SU-DHL-6 (cell line): Measurements from ENCODE around the gene EPHB4.

Source experiments
- H2AFZ ChIP-seq: fragments of 200-600 bp; sonication (generic); 2 replicates; pipeline ENCODE4 v1.6.1; 2014; ENCODE audit warnings: low read depth, mild to moderate bottlenecking, moderate library complexity, mixed read lengths, antibody characterized with exemption, low read length; ENCODE audit not compliant: severe bottlenecking
- H3F3A ChIP-seq: fragments of 200-600 bp; shearing (Covaris generic); 2 replicates; pipeline ENCODE4 v1.6.0; 2016; ENCODE audit warnings: antibody characterized with exemption, mild to moderate bottlenecking; ENCODE audit not compliant: insufficient read depth
- H3K27ac ChIP-seq: fragments of 200-600 bp; sonication (generic); 2 replicates; pipeline ENCODE4 v1.5.1; 2016; ENCODE audit warnings: low read depth, mild to moderate bottlenecking, low read length, moderate library complexity, mixed read lengths
- H3K27me3 ChIP-seq: fragments of 200-600 bp; sonication (generic), shearing (Covaris generic); 2 replicates; pipeline ENCODE4 v1.6.0; 2014; ENCODE audit warnings: mild to moderate bottlenecking, low read length
- H3K36me3 ChIP-seq: fragments of 200-600 bp; sonication (generic); 2 replicates; pipeline ENCODE4 v1.6.1; 2014; ENCODE audit warnings: mild to moderate bottlenecking, low read length, mixed read lengths
- H3K4me2 ChIP-seq: fragments of 300-600, 200-600 bp; shearing (Covaris generic), sonication (generic); 2 replicates; pipeline ENCODE4 v1.6.0; 2014; ENCODE audit warnings: low read length, low read depth, mild to moderate bottlenecking; ENCODE audit not compliant: poor library complexity, severe bottlenecking
- H3K4me3 ChIP-seq: fragments of 200-600 bp; sonication (generic); 2 replicates; pipeline ENCODE4 v1.5.1; 2014; ENCODE audit warnings: antibody characterized with exemption, low read length, mild to moderate bottlenecking, mixed read lengths; ENCODE audit not compliant: insufficient read depth, poor library complexity, severe bottlenecking
- H3K79me2 ChIP-seq: fragments of 200-600 bp; sonication (generic); 2 replicates; pipeline ENCODE4 v1.6.1; 2014; ENCODE audit warnings: mild to moderate bottlenecking, low read length, moderate library complexity; ENCODE audit not compliant: insufficient read depth
- H3K9ac ChIP-seq: fragments of 200-600 bp; sonication (generic); 2 replicates; pipeline ENCODE4 v1.7.0; 2014; ENCODE audit warnings: mild to moderate bottlenecking, low read length
- H3K9me2 ChIP-seq: fragments of 200-600 bp; sonication (generic); replicated peaks from 2 replicates; pipeline ENCODE4 v1.6.1; 2014; ENCODE audit warnings: low read length; ENCODE audit not compliant: insufficient read depth
- H3K9me3 ChIP-seq: fragments of 200-600 bp; sonication (generic); 2 replicates; pipeline ENCODE4 v1.6.1; 2014; ENCODE audit warnings: low read length, mixed read lengths; ENCODE audit not compliant: insufficient read depth
- H4K20me1 ChIP-seq: fragments of 200-600 bp; sonication (generic); 2 replicates; pipeline ENCODE4 v1.6.1; 2014; ENCODE audit warnings: low read depth, mild to moderate bottlenecking, antibody characterized with exemption, low read length, moderate library complexity, mixed read lengths
- CTCF ChIP-seq: fragments of 200-600 bp; sonication (generic); IDR thresholded peaks from one replicate; pipeline ENCODE4 v1.5.1; 2017; ENCODE audit warnings: antibody characterized with exemption, mild to moderate bottlenecking, low read length, moderate library complexity; ENCODE audit not compliant: insufficient read depth, poor library complexity, severe bottlenecking
- EZH2phosphoT487 ChIP-seq: fragments of 200-600 bp; sonication (generic), shearing (Covaris generic); conservative IDR thresholded peaks from 2 replicates; pipeline ENCODE4 v1.6.1; 2018; ENCODE audit warnings: mild to moderate bottlenecking, antibody characterized with exemption, low read length, moderate library complexity, mixed read lengths

EPHB4 gene

GRCh38 chr7:100839361-100839760, 12.0 kb upstream of the EPHB4 start:
- Histone ChIP-seq H2AFZ (no peak overlapping the region), H3K27me3 (no peaks in the 10 kb centered on the region), H4K20me1 (no peaks in the 10 kb centered on the region), H3K4me3 (no peak overlapping the region), H3F3A (no peaks in the 10 kb centered on the region), H3K9me2 (no peaks in the 10 kb centered on the region), H3K79me2 (no peaks in the 10 kb centered on the region), H3K36me3 (no peaks in the 10 kb centered on the region), H3K9ac (no peak overlapping the region), H3K9me3 (no peaks in the 10 kb centered on the region), H3K27ac (no peak overlapping the region), H3K4me2 (no peak overlapping the region)
- TF ChIP-seq CTCF = no peak
- TF ChIP-seq EZH2phosphoT487 = no peak

- Histone ChIP-seq H3K27me3 (no peaks in the 10 kb centered on the region), H3K9me2 (no peaks in the 10 kb centered on the region), H3K79me2 (no peaks in the 10 kb centered on the region), H4K20me1 (no peaks in the 10 kb centered on the region), H3K4me3 (no peak overlapping the region), H2AFZ (no peak overlapping the region), H3F3A (no peaks in the 10 kb centered on the region), H3K9ac (no peak overlapping the region), H3K9me3 (no peaks in the 10 kb centered on the region), H3K27ac (no peak overlapping the region), H3K36me3 (no peaks in the 10 kb centered on the region), H3K4me2 (no peak overlapping the region)
- TF ChIP-seq EZH2phosphoT487 (no peak), CTCF (no peak)
These were observed 9.9 kb upstream of the EPHB4 start for GRCh38 chr7:100837099-100837836.

- no peaks in the 10 kb centered on the region for H4K20me1 ChIP-seq
- H3K79me2 ChIP-seq = no peaks in the 10 kb centered on the region
- no peak overlapping the region for H3K4me2 ChIP-seq
- TF ChIP-seq EZH2phosphoT487 = no peak
- TF ChIP-seq CTCF = no peak
- no peak overlapping the region for H3K9ac ChIP-seq
- H3K27me3 ChIP-seq = no peaks in the 10 kb centered on the region
- H3K4me3 ChIP-seq = no peak overlapping the region
- H3K9me2 ChIP-seq = no peaks in the 10 kb centered on the region
- H3F3A ChIP-seq = no peaks in the 10 kb centered on the region
- H3K9me3 ChIP-seq = no peaks in the 10 kb centered on the region
- no peaks in the 10 kb centered on the region for H3K36me3 ChIP-seq
- no peak overlapping the region for H3K27ac ChIP-seq
- H2AFZ ChIP-seq = no peak overlapping the region
These were observed 9.4 kb upstream of the EPHB4 start for GRCh38 chr7:100836812-100837098.
